Stimulated activated CD4-positive, alpha-beta T cell treated with anti-CD3 and anti-CD28 coated beads, Interleukin-12 subunit alpha, Interleukin-12 subunit beta, amount 100 ng/mL, for 4 hours (primary cell): ENCODE data around the gene DNAJC7.
A peak's percentile ranks its signal among the peaks of the same experiment; 100 is the strongest.

ENCODE experiments used
- DNase-seq: peaks from one replicate; pipeline ENCODE4 v3.0.0-alpha.2; 2020

Gene DNAJC7

GRCh38 chr17:42016941-42017865 lies at the start of gene DNAJC7:
Gene DNAJC7, minus strand, starts transcription at chr17:42017439. Its CDS starts 23 bp downstream, at chr17:42017416.
- DNase-seq: peak; percentile 82

GRCh38 chr17:42065201-42065600 lies 48.0 kb upstream of the DNAJC7 start:
- no peak for DNase-seq

GRCh38 chr17:42062681-42063080 lies 45.4 kb upstream of the DNAJC7 start:
- no peak for DNase-seq

- no peak for DNase-seq
Observed at GRCh38 chr17:42061646-42062487, 44.6 kb upstream of the DNAJC7 start.

- no peak for DNase-seq
Observed at GRCh38 chr17:42060231-42060630, 43.0 kb upstream of the DNAJC7 start.

- no peak for DNase-seq
Observed at GRCh38 chr17:42059815-42060214, 42.6 kb upstream of the DNAJC7 start.

DNA sequence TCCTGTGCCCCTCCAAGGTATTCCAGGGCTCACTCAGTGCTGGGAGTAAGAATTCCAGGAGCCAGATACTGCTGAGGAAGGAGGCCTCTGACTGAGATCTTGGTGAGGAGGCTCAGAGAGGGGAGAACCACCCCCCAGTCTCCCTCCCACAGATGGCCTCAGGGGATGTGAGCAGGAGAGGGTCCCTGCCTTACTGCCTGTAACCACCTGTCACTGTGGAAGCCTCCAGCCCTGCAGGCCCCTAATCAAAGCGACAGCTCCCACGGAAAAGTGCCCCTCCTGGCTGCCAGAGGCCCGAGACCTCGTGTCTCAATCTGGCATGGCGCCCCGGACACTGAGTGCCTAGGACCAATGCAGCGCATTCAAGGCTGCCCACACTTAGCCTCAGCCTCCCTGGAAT lies 40.8 kb upstream of the DNAJC7 start:
- no peak for DNase-seq

DNA sequence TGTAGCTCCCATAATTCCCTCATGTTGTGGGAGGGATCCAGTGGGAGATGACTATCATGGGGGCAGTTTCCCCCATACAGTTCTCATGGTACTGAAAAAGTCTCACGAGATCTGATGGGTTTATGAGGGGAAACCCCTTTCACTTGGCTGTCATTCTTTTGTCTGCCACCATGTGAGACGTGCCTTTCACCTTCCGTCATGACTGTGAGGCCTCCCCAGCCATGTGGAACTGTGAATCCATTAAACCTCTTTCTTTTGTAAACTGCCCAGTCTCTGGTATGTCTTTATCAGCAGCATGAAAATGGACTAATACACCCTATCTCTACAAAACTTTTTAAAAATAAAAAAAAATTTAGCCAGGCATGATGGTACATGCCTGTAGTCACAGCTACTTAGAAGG lies 39.4 kb upstream of the DNAJC7 start:
- DNase-seq: no peak

- no peak for DNase-seq
Observed at GRCh38 chr17:42055496-42055895, 38.3 kb upstream of the DNAJC7 start.

DNA sequence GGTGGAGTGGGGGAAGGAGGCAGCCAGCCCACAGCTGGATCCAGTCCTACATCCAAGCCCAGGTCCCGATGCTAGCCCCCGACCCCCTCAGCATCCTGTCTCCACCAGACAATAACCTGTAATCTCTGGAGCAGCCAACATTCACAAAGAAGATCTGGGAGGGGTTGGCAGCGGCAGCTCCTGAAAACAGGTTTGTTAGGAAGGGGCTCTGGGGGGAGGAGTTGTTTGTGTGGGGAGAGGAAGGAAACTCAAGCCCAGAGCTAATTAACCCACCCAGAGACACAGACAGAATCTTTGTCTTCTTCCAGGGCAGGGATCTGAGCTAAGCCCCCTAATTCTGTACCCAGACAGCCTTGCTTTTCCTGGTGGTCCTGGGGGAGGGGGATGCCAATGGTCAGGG lies 37.8 kb upstream of the DNAJC7 start:
- no peak for DNase-seq

GRCh38 chr17:42053731-42054500 lies 36.7 kb upstream of the DNAJC7 start:
- no peak for DNase-seq

DNA sequence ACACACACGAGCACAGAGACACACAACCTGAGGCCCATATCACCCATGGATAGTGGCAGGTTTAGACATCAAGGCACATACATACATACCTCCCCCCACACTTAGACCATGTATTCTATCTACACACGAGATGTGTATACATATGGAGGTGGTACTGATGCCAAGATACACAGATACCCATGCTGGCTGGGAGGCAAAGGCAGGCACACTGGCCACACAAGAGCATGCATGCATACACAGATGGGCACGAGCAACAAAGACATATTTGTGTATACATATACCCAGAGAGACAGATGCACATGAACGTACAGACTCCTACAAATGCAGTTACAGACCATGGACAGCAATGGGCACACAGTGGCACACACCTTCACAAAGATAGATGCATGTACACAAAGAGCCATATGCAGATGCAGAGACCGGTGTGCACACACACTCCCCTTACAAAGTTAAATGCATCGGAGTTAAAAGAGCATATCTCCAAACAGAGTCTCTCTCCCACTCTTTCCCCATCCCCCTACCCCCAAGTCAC lies 35.2 kb upstream of the DNAJC7 start:
- no peak for DNase-seq

DNA sequence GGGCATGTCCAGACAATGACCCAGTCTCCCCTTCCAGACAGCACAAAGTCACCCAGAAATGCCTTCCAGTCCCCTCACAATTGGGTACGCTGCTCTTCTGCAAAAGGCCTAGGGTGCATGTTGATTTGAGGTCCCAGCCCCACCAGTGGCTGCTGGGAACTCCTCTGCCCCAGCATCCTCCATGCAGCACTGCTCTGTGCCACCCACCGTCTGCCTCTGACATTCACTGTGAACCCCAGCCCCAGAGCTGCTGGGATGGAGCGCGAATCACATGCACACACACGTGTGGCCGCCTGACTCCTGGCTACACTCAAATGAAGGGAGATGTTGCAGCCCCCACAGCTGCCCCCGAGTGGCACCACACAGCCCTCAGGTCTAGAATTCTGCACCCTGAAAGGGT lies 34.4 kb upstream of the DNAJC7 start:
- DNase-seq: no peak

DNA sequence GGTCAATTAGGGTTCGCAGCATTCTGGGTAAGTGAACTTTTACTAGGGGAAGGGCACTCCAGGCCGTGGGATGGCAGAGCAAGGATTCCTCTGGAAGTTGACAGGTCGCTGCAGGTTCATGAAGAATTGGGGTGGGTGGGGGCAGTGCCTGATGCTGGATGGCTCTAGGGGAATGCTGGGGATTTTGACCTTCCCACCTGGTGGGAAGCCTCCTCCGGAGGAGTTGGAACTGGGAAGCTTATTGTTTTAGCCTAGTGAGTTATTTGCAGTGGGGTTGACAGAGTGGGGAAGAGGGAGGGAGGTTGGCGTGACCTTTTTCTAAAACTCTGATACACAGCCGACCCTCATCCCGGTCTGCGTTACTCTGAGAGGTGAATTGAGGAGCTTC lies 33.8 kb upstream of the DNAJC7 start:
- no peak for DNase-seq

DNA sequence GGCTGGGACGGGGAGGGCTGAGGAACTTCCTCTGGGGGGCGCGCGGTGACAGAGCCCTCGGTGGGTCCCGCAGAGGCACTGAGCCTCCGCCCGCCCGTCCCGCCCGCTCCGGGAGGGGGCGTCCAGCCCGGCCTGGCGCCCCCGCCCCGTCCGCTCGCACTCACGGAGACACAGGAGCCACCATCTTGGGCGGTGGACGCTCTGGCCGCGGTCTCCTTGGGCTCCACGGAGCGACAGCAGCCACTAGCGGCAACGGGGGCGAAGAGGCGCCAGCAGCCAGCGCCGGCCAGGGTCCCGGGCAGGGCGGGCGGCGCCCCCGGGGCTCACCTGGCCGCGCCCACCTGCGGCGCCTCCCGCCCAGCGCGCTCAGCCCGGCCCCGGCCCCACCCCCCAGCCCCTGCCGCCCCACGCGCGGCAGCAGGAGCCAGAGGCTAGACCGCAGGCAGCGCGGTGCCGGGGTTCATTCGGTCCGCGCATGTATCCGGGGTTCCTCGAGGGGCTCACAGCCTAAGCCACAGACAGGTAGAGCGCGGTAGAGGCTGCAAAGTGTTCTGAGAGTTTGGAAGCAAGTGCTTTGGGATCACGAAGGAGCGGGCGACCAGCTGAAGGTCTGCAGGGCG lies 33.3 kb upstream of the DNAJC7 start, which contains the start of gene C17orf113:
Gene C17orf113 (minus strand): TSS at position 209 of the 620 bp plus-strand sequence. CDS start 7,225 bp downstream, outside the sequence.
- peak; percentile 27 for DNase-seq

- no peak for DNase-seq
Observed at GRCh38 chr17:42049834-42050392, 32.7 kb upstream of the DNAJC7 start.

GRCh38 chr17:42047343-42047742 lies 30.1 kb upstream of the DNAJC7 start:
- DNase-seq: no peak

DNA sequence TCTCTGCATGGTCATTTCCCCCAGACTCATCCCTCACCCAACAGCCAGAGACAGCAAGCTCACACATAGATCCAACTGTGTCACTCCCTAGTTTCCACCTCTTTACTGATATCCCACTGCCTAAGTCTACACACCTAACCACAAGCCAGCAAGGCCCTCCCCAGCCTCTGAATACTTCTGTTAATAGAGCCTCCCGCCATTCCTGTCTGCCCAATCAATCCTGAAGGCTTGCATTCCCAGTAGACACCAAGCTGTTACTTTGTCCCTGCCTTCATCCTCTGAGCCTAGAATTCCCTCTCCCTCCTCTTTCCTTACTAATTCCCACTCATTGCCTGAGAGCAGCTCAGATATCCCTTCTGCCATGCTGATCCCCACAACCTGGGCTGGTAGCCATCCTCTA lies 28.5 kb upstream of the DNAJC7 start:
- no peak for DNase-seq

- DNase-seq: no peak
Observed at GRCh38 chr17:42042598-42043319, 25.5 kb upstream of the DNAJC7 start.

- DNase-seq: no peak
Observed at GRCh38 chr17:42041619-42042018, 24.4 kb upstream of the DNAJC7 start.

- DNase-seq: no peak
Observed at GRCh38 chr17:42040818-42041217, 23.6 kb upstream of the DNAJC7 start.
